Measurements from ENCODE around the gene ARGLU1. TPM values are rescaled to one million over a fixed set of nuclear protein-coding genes. Genes with fewer than 3 reads are reported as not detected.
A peak's percentile ranks its signal among the peaks of the same experiment; 100 is the strongest.

Gene ARGLU1
- total RNA-seq, 1 donor from 2014 or later: 23.2 TPM

- DNase-seq (ENCODE audit: low read depth in 2 of 2): no peak
These were observed 41.0 kb downstream of the ARGLU1 start for GRCh38 chr13:106526738-106527444.

DNA sequence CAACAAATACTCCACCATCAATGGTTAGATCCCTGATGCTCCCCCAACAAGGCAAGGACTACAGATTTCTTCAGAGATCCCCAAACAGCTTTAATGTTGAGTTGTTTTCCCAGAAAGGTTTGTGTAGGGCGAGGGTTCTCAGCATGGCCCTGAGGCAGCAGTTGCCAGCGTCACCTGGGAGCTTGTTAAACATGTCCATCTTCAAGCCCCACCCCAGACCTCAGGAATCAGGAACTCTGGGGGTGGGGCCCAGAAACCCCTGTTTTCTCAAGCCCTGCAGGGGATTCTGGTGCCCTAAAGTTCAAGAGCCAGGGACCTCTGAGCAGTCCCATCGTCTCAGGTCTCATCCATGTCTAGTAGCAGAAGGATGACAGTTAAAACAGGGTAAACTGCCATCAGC, 42.1 kb downstream of the ARGLU1 start:
- no peak for DNase-seq (ENCODE audit: low read depth in 2 of 2)

DNA sequence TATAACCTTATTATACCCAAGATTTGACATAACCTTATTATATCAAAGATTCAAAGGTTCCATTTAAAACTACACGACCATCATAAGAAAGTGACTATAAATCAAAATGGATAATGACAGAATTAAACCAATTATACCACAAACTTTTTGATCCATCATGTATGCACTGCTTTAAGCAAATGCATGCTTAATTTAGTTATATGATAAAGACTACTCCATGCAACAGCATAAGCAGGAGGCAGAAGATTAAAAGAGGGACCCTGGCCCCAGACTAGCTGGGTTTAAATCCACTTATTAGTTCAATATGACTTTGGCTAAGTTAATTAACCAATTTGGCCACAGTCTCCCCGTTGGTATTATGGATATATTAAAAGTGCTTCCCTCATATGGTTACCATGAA, 43.8 kb downstream of the ARGLU1 start:
- no peak for DNase-seq (ENCODE audit: low read depth in 2 of 2)

DNA sequence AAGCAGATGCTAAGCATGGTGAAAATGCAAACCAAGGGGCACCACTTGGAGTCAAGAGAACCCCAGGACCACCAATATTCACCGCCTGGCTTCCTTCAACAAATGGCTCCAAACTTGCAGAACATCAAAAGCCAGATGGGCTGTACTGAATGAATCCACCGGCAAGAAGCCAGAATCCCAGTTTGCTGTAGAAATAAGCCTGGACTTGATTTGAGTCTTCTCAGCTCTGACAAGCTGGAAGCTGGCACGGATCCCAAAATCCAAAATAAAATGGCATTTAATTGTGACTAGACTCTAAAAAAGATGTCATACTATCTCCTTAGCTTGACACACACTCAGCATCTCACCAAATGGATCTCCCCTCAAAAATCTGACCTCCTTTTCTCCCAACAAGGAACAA, 44.4 kb downstream of the ARGLU1 start:
- DNase-seq (ENCODE audit: low read depth in 2 of 2): no peak

- peak in 1 of 2 donors; percentile 46 for DNase-seq (ENCODE audit: low read depth in 2 of 2)
These were observed 44.9 kb downstream of the ARGLU1 start for GRCh38 chr13:106522898-106523525.

DNA sequence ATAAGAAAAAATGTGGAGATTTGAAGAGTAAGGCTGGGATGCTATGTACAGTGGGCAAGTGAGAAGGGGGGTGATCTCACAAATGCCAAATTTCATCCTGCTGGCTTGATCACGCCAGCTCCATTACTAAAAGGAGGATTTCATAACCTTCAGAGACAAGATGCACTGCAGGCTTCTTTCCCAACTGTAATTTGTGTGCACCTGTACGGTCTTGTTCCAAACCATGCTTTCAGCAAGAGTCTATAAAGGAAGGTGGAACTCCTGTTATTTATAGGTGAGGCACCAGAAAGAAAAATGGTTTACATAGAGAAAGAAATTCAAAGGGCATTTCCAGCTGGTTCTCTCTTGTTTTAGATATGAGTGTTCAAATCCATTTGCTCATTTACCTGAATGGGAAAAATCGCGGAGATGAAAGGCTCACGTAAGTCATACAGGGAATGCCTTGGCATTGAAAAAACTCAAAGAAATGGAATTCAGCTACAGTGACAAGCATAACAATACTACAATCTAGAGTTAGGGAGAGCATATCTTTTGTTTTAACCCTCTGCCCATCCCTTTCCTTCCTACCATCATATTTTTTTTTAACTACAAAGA, 45.7 kb downstream of the ARGLU1 start:
- DNase-seq (ENCODE audit: low read depth in 2 of 2): no peak

DNA sequence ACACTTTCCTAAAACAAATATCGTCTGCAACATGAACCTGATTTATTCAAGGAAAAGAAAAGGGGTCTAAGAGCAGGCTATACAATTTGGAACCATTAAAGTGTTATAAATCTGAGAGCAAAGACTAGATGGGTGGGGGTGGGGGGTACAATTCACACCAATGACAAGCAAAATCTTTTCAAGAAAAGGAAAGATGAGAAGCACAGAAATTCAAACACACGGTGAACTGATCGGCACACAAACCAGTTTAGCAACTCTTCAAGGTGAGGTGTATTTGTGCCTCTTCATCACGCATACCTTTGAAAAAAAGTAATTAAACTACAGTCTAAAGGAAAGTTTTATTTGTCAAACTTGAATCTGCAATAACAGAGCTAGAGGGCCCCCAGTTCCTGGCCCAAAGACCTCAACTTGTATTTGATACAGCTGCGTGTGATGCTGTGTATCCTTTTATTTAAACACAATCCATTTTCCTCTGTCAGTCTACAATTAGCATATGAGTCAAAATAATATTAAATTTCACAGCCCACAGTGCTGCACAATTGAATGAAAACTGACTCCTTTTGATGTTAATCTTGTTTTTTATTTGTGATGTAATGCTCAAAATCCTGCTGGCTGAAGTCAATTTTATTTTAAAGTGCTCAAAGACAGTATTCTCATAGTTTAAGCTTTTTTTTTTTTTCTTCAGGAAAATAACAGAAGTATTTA, 46.7 kb downstream of the ARGLU1 start:
- DNase-seq (ENCODE audit: low read depth in 2 of 2): peak in 1 of 2 donors; percentile 7

DNA sequence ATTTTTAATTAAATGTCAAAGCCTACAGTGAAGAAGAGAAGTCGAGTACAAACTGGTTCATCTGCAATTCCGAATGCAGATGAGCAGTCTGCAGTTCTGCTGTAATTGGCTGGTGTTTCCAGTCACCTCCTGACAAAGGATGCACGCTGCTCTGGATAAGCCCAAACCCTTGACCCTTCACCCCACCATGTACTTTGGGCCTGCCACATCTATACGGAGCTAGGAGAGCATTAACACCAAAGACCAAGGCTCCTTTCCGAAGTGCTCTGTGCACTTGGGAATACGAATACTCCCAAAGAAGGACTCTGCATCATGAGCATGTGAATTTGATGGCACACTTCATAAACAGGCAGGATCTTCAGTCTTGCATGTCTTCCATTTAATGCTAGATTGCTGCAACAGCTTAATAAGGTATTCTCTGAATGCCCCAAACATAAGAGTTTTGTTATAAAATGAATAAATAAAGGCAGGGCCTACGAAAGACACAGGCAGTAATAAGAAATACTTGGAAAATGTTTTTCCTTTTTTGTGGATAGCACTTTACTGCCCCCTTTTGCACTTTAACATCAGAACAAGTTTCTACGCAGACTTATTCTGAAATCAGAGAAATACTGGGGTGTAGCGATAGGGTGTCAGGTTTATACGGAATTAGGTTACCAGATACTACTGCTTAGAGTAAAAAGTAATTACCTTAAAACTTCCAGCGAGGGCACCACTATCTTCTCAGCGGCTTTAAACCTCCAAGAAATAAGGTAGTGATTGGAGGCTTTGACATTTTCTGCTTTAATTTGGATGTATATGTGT, 47.5 kb downstream of the ARGLU1 start:
- no peak for DNase-seq (ENCODE audit: low read depth in 2 of 2)

GRCh38 chr13:106518512-106518911, 49.4 kb downstream of the ARGLU1 start:
- DNase-seq (ENCODE audit: low read depth in 2 of 2): no peak

DNA sequence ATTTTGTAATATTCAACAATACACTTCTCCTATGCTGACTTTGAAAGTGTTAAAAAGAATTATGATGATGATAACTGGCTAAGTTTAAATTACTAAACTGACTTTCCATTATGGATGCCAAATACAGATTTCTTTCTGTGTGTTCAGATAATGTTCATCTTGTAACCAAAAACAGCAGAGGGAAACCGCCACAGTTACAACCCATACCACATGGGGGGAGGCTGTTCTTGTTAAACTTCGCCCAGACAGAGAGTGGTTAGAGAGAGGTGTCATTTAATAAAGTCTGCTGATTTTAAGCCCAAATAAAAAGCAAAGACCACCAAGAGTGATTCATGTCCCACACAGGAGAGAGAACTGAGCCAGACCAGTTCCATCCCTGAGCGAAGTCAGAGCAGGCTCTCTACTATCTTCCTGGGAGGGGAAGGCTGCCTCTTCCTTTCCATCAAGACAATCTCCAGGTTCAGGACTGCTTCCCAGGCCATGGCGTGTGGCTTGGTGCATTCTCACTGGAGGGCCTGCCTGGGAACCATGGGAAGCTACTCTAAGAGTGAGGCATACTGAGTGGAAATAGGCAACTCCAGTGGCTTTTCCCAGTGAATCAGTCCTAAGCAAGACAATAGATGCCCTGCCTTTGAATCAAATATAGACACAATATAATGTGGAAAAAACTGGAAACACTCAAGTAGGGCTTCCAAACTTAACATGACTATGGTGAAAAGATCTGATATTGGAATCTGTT, 50.7 kb downstream of the ARGLU1 start:
- no peak for DNase-seq (ENCODE audit: low read depth in 2 of 2)

DNA sequence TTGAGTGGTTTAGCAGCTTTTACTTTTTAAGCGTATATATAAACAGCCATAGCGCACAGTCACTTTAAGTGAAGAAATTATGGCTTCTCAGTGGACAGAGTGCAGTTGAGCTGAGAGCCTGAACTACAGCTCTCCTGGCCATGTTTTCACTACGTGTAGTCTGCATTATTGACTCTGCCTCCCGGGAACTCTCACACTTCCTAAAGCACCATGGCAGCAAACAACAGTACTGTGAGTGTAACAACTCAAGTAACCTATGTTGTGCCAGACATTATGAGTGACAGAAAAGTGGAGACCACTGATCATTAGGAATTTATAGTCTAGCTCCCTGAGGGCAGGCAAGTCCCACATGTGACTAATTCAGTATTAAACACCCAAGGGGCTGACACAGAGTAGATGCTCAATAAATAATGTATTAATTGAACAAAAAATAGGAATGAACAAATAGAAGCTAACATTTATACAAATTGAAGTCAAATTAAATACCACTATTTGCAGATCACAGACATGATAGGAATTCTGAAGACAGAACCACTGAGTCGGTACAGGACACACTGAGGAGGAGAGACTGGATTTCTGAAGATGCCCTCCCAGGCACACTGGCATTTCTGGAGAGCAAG, 52.2 kb downstream of the ARGLU1 start:
- no peak for DNase-seq (ENCODE audit: low read depth in 2 of 2)

GRCh38 chr13:106514928-106515634, 52.9 kb downstream of the ARGLU1 start:
- DNase-seq (ENCODE audit: low read depth in 2 of 2): no peak

DNA sequence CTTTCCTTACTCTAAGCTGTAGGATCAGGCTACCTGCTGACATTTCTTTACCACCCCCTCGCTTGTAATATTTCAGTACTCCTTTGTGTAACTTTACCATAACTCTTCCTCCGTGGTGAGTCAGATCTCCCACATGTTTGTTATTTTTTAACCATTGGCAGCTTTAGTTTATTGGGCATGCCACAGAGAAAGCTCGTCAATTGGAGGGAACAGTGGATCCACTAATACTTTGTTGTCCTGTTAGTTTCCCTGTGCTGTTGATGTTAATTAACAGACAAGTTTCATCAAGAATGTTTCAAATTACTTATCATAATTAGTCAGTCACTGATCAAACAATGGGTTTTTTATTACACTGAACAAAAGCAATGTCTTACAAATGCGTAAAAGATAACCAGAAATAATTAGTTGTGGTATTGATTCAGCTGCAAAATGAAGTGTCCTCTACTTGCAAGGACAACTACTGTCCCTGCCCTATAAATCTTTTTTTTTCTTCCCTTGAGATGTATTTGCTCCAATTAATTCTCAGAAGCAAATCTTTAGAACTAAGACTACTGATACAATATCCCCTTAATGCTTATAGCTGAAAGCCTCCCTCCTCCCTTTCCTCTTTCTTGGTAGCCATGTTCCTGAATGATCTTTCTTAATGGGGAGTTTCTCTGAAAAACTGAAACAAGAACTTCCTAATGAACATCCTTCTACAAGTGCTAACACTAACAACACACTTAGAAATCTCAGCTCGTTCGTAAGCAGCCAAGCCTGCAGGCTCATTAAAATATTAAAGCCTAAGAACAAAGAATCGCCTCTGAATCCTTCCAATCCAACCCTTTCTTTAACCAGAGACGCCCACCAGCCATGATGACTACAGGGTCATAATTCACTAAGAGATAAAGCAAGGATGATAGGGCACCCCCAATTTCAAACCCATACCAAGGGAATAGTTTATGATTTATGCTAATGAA, 54.6 kb downstream of the ARGLU1 start:
- peak in 1 of 2 donors; percentile 77 for DNase-seq (ENCODE audit: low read depth in 2 of 2)

GRCh38 chr13:106507560-106508274, 60.2 kb downstream of the ARGLU1 start:
- no peak for DNase-seq (ENCODE audit: low read depth in 2 of 2)

DNA sequence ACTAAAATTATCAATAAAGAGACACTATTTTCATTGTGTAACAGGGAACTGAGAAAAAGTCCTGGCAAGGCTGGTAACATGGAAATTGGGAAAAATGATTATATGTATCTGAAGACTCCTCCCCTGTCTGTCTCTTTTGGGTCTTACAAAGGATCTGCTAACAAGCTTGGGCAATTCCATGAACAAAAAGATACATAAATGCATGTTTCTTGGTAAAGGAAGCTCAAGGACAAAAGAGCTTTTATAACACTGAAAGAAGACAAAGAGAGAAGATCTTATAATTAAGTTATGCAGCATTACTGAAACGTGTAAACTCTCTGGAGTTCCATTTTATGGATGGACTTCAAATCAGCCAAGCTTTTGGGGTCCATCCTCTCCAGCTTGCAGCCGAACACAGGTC, 61.7 kb downstream of the ARGLU1 start:
- no peak for DNase-seq (ENCODE audit: low read depth in 2 of 2)

GRCh38 chr13:106505732-106506131, 62.2 kb downstream of the ARGLU1 start:
- DNase-seq (ENCODE audit: low read depth in 2 of 2): no peak

- no peak for DNase-seq (ENCODE audit: low read depth in 2 of 2)
These were observed 62.6 kb downstream of the ARGLU1 start for GRCh38 chr13:106505295-106505694.

Measured in dermis microvascular lymphatic vessel endothelial cell (primary cell).